HEK293 (cell line): ENCODE data around the gene NOPCHAP1.
A peak's percentile ranks its signal among the peaks of the same experiment; 100 is the strongest.

ENCODE experiments used
- CTCF ChIA-PET: fragments of 350-600 bp; formaldehyde crosslinking; extraction: SDS; loops from one replicate; lab custom pipeline; 2021; ENCODE audit warnings: antibody characterized with exemption; lab: Yijun Ruan, JAX
- POLR2A ChIA-PET: fragments of 300-600 bp; formaldehyde crosslinking; extraction: SDS; loops from one replicate; lab custom pipeline; 2020; ENCODE audit warnings: antibody characterized with exemption, inconsistent platforms; lab: Yijun Ruan, JAX
- H3K27ac ChIP-seq: fragments of 200-500 bp; sonication (Bioruptor generic); 2 replicates; pipeline ENCODE4 v1.5.1; 2014; ENCODE audit warnings: low read depth, low read length, control low read depth, inconsistent platforms; ENCODE audit errors: extremely low read depth
- H3K36me3 ChIP-seq, 2 experiments: fragments of 200-500 bp in 1 of 2; sonication (Bioruptor generic) in 1 of 2; 1 replicate in 1 of 2; 2 replicates in 1 of 2; pipeline ENCODE4 v1.5.1; 2014 to 2017; ENCODE audit warnings: inconsistent platforms in 2 of 2, low read length in 2 of 2; ENCODE audit not compliant: control insufficient read depth in 2 of 2, insufficient read depth in 1 of 2
- H3K4me1 ChIP-seq: fragments of 200-500 bp; sonication (Bioruptor generic); 2 replicates; pipeline ENCODE4 v1.5.1; 2014; ENCODE audit warnings: mild to moderate bottlenecking, low read length, inconsistent platforms; ENCODE audit not compliant: control insufficient read depth, insufficient read depth
- H3K4me3 ChIP-seq: 2 replicates; pipeline ENCODE4 v1.5.1; 2011; ENCODE audit warnings: low read depth, mild to moderate bottlenecking, control low read depth, low read length, moderate library complexity
- H3K9me3 ChIP-seq: fragments of 200-500 bp; sonication (Bioruptor generic); 2 replicates; pipeline ENCODE4 v1.5.1; 2014; ENCODE audit warnings: low read depth, low read length, inconsistent platforms; ENCODE audit not compliant: control insufficient read depth, insufficient read depth
- GLI2 ChIP-seq: fragments of 450-650 bp; formaldehyde crosslinking; IDR thresholded peaks from 2 replicates; pipeline ENCODE4; 2017; ENCODE audit warnings: missing biosample characterization, missing genetic modification characterization, low read depth, borderline replicate concordance
- GLIS1 ChIP-seq: fragments of 450-650 bp; formaldehyde crosslinking; IDR thresholded peaks from 2 replicates; pipeline ENCODE4 v1.5.1; 2016; ENCODE audit warnings: missing biosample characterization, missing genetic modification characterization
- HOXA7 ChIP-seq: sonication (generic); formaldehyde crosslinking; IDR thresholded peaks from 2 replicates; pipeline ENCODE4 v1.8.1; 2022; ENCODE audit warnings: missing genetic modification reagents, borderline replicate concordance
- HOXD13 ChIP-seq: sonication (generic); formaldehyde crosslinking; IDR thresholded peaks from 2 replicates; pipeline ENCODE4 v1.8.0; 2022; ENCODE audit warnings: missing genetic modification reagents, borderline replicate concordance
- KLF8 ChIP-seq: fragments of 450-650 bp; formaldehyde crosslinking; IDR thresholded peaks from 2 replicates; pipeline ENCODE4 v1.5.1; 2016; ENCODE audit warnings: missing biosample characterization, missing genetic modification characterization
- MEIS1 ChIP-seq: sonication (generic); formaldehyde crosslinking; IDR thresholded peaks from 2 replicates; pipeline ENCODE4 v1.8.1; 2022; ENCODE audit warnings: missing genetic modification reagents, mild to moderate bottlenecking, borderline replicate concordance
- PRDM1 ChIP-seq: fragments of 450-650 bp; formaldehyde crosslinking; IDR thresholded peaks from 2 replicates; pipeline ENCODE4; 2016; ENCODE audit warnings: missing biosample characterization, missing genetic modification characterization
- SP7 ChIP-seq: fragments of 450-650 bp; formaldehyde crosslinking; IDR thresholded peaks from 2 replicates; pipeline ENCODE4 v1.5.1; 2016; ENCODE audit warnings: missing biosample characterization, missing genetic modification characterization
- ZBTB11 ChIP-seq: fragments of 450-650 bp; formaldehyde crosslinking; conservative IDR thresholded peaks from 2 replicates; pipeline ENCODE4 v1.5.1; 2016; ENCODE audit warnings: low read depth, missing biosample characterization, missing genetic modification characterization
- ZBTB17 ChIP-seq: fragments of 450-650 bp; formaldehyde crosslinking; IDR thresholded peaks from 2 replicates; pipeline ENCODE4 v1.5.1; 2016; ENCODE audit warnings: missing biosample characterization, missing genetic modification characterization
- ZBTB20 ChIP-seq: fragments of 450-650 bp; formaldehyde crosslinking; IDR thresholded peaks from 2 replicates; pipeline ENCODE4 v1.5.1; 2016; ENCODE audit warnings: missing biosample characterization, missing genetic modification characterization
- ZBTB48 ChIP-seq: fragments of 450-650 bp; formaldehyde crosslinking; IDR thresholded peaks from 2 replicates; pipeline ENCODE4 v1.5.1; 2016; ENCODE audit warnings: missing biosample characterization, missing genetic modification characterization
- ZNF112 ChIP-seq: fragments of 450-650 bp; formaldehyde crosslinking; IDR thresholded peaks from 2 replicates; pipeline ENCODE4 v1.5.0; 2017; ENCODE audit warnings: missing biosample characterization, missing genetic modification characterization
- ZNF266 ChIP-seq: fragments of 450-650 bp; formaldehyde crosslinking; IDR thresholded peaks from 2 replicates; pipeline ENCODE4 v1.5.1; 2016; ENCODE audit warnings: missing biosample characterization, missing genetic modification characterization, low read depth
- ZNF350 ChIP-seq: fragments of 450-650 bp; formaldehyde crosslinking; IDR thresholded peaks from 2 replicates; pipeline ENCODE4 v1.5.0; 2017; ENCODE audit warnings: missing biosample characterization, mild to moderate bottlenecking, missing genetic modification characterization
- ZNF366 ChIP-seq: fragments of 450-650 bp; formaldehyde crosslinking; conservative IDR thresholded peaks from 2 replicates; pipeline ENCODE4 v1.5.1; 2016; ENCODE audit warnings: missing biosample characterization, missing genetic modification characterization
- ZNF416 ChIP-seq: fragments of 450-650 bp; formaldehyde crosslinking; IDR thresholded peaks from 2 replicates; pipeline ENCODE4 v1.5.1; 2016; ENCODE audit warnings: missing biosample characterization, missing genetic modification characterization
- ZNF501 ChIP-seq: fragments of 450-650 bp; formaldehyde crosslinking; IDR thresholded peaks from 2 replicates; pipeline ENCODE4 v1.5.1; 2016; ENCODE audit warnings: missing biosample characterization, missing genetic modification characterization
- ZNF521 ChIP-seq: fragments of 450-650 bp; formaldehyde crosslinking; IDR thresholded peaks from 2 replicates; pipeline ENCODE4 v1.5.1; 2017; ENCODE audit warnings: missing biosample characterization, mild to moderate bottlenecking, missing genetic modification characterization
- ZNF580 ChIP-seq: fragments of 450-650 bp; formaldehyde crosslinking; IDR thresholded peaks from 2 replicates; pipeline ENCODE4 v1.5.1; 2016; ENCODE audit warnings: missing biosample characterization, missing genetic modification characterization
- ZNF677 ChIP-seq: fragments of 450-650 bp; IDR thresholded peaks from 2 replicates; pipeline ENCODE4 v1.5.0; 2018; ENCODE audit warnings: missing biosample characterization, mild to moderate bottlenecking, missing genetic modification characterization, moderate library complexity
- ZNF747 ChIP-seq: fragments of 450-650 bp; formaldehyde crosslinking; IDR thresholded peaks from 2 replicates; pipeline ENCODE4 v1.5.1; 2016; ENCODE audit warnings: missing biosample characterization, missing genetic modification characterization
- ZXDB ChIP-seq: fragments of 450-650 bp; formaldehyde crosslinking; IDR thresholded peaks from 2 replicates; pipeline ENCODE4 v1.5.1; 2016; ENCODE audit warnings: missing biosample characterization, missing genetic modification characterization
- TF ChIP-seq, protein P1 (sequence below): fragments of 450-650 bp; formaldehyde crosslinking; IDR thresholded peaks from 2 replicates; pipeline ENCODE4 v1.5.1; 2016; ENCODE audit warnings: missing biosample characterization, missing genetic modification characterization
- TF ChIP-seq, protein P2 (sequence below): fragments of 450-650 bp; formaldehyde crosslinking; IDR thresholded peaks from 2 replicates; pipeline ENCODE4 v1.5.1; 2016; ENCODE audit warnings: missing biosample characterization, missing genetic modification characterization
- TF ChIP-seq, protein P3 (sequence below): fragments of 450-650 bp; formaldehyde crosslinking; IDR thresholded peaks from 2 replicates; pipeline ENCODE4 v1.5.1; 2017; ENCODE audit warnings: missing biosample characterization, missing genetic modification characterization

The NOPCHAP1 gene

GRCh38 chr12:104952816-104953215 is 33.3 kb upstream of the NOPCHAP1 start (continued):
- no peak for TF ChIP-seq ZNF677 (tag by site-specific recombination)
- TF ChIP-seq ZNF580, result no peak
- no peak for TF ChIP-seq ZNF521 (tag by site-specific recombination)
- no peak for TF ChIP-seq ZNF416 (tag by site-specific recombination)
- 0 out of 2 replicates have a peak, but pooled peaks have one; percentile 28 for TF ChIP-seq ZXDB (tag by site-specific recombination)
- no peak for TF ChIP-seq GLI2 (tag by site-specific recombination)
- TF ChIP-seq ZBTB48 (tag by site-specific recombination), result no peak
- no peak for TF ChIP-seq GLIS1
- TF ChIP-seq ZNF112 (tag by site-specific recombination), result no peak
- TF ChIP-seq ZNF350 (tag by site-specific recombination), result no peak
- no peak for TF ChIP-seq ZBTB17 (tag by site-specific recombination)
- TF ChIP-seq, protein P1, sequence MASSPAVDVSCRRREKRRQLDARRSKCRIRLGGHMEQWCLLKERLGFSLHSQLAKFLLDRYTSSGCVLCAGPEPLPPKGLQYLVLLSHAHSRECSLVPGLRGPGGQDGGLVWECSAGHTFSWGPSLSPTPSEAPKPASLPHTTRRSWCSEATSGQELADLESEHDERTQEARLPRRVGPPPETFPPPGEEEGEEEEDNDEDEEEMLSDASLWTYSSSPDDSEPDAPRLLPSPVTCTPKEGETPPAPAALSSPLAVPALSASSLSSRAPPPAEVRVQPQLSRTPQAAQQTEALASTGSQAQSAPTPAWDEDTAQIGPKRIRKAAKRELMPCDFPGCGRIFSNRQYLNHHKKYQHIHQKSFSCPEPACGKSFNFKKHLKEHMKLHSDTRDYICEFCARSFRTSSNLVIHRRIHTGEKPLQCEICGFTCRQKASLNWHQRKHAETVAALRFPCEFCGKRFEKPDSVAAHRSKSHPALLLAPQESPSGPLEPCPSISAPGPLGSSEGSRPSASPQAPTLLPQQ (tag by site-specific recombination), result 0 out of 2 replicates have a peak, but pooled peaks have one; percentile 2
- no peak for TF ChIP-seq HOXA7
- no peak for TF ChIP-seq ZNF747 (tag by site-specific recombination)
- TF ChIP-seq ZBTB20, result peak; percentile 54; the same call in 1 of the 2 replicates
- TF ChIP-seq ZNF366 (tag by site-specific recombination), result no peak

DNA sequence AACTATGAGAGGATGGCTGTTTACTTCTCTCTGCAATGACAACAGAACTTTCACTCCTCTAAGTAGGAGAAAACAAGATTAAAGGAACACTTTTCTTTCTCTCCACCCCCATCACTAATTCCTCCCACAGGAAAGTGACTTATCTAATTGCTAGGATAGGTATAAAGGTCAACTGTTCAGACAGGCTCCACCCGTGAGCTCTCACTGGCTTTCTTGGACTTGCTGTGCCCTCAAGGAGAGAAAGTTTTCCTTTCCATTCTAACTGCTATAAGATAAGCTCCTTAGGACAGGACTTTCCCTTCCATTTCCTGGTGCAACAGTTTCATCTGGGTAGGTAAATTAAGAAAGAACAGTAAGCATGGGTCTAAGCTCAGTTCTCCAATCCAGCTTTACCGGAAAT is 32.8 kb upstream of the NOPCHAP1 start:
- no peak overlapping the region for H3K4me3 ChIP-seq
- no peaks in the 10 kb centered on the region for H3K9me3 ChIP-seq
- no peaks in the 10 kb centered on the region for H3K36me3 ChIP-seq
- CTCF ChIA-PET, result no interaction called here
- POLR2A ChIA-PET, result interaction anchor here (0.6 to 1.1 kb wide), 3 partner anchors 20 to 41 kb away, joined by 3 read pairs; no protein-coding TSS in a partner anchor
- H3K4me1 ChIP-seq, result peaks cover 33% of the 10 kb centered on the region
- TF ChIP-seq HOXD13 (CRISPR knock-in tag) (no peak), MEIS1 (CRISPR knock-in tag) (no peak), PRDM1 (tag by site-specific recombination) (peak; percentile 96), ZNF266 (tag by site-specific recombination) (no peak), ZNF501 (tag by site-specific recombination) (no peak), ZBTB11 (tag by site-specific recombination) (no peak), SP7 (tag by site-specific recombination) (no peak), KLF8 (tag by site-specific recombination) (0 out of 2 replicates have a peak, but pooled peaks have one; percentile 40)
- TF ChIP-seq, protein P1 (tag by site-specific recombination), result 0 out of 2 replicates have a peak, but pooled peaks have one; percentile 2
- TF ChIP-seq, protein P2, sequence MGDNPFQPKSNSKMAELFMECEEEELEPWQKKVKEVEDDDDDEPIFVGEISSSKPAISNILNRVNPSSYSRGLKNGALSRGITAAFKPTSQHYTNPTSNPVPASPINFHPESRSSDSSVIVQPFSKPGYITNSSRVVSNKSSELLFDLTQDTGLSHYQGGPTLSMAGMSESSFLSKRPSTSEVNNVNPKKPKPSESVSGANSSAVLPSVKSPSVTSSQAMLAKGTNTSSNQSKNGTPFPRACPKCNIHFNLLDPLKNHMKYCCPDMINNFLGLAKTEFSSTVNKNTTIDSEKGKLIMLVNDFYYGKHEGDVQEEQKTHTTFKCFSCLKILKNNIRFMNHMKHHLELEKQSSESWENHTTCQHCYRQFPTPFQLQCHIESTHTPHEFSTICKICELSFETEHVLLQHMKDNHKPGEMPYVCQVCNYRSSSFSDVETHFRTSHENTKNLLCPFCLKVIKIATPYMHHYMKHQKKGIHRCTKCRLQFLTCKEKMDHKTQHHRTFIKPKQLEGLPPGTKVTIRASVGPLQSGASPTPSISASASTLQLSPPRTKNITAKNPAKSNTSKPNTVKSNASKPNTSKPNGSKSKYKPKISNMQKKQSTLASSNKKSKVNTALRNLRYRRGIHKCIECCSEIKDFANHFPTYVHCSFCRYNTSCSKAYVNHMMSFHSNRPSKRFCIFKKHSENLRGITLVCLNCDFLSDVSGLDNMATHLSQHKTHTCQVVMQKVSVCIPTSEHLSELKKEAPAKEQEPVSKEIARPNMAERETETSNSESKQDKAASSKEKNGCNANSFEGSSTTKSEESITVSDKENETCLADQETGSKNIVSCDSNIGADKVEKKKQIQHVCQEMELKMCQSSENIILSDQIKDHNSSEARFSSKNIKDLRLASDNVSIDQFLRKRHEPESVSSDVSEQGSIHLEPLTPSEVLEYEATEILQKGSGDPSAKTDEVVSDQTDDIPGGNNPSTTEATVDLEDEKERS (tag by site-specific recombination), result no peak
- TF ChIP-seq, protein P3, sequence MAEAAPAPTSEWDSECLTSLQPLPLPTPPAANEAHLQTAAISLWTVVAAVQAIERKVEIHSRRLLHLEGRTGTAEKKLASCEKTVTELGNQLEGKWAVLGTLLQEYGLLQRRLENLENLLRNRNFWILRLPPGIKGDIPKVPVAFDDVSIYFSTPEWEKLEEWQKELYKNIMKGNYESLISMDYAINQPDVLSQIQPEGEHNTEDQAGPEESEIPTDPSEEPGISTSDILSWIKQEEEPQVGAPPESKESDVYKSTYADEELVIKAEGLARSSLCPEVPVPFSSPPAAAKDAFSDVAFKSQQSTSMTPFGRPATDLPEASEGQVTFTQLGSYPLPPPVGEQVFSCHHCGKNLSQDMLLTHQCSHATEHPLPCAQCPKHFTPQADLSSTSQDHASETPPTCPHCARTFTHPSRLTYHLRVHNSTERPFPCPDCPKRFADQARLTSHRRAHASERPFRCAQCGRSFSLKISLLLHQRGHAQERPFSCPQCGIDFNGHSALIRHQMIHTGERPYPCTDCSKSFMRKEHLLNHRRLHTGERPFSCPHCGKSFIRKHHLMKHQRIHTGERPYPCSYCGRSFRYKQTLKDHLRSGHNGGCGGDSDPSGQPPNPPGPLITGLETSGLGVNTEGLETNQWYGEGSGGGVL (tag by site-specific recombination), result no peak
- H3K27ac ChIP-seq, result no peak overlapping the region
